Nephron progenitor cell (in vitro differentiated cells): ENCODE measurements around the gene ARMH4.

Experiments
- DNase-seq: peaks from one replicate; pipeline ENCODE4 v3.0.0; 2021
- H3K27ac Mint-ChIP-seq: 2 replicates; pipeline ENCODE4 v1.8.0; 2021; ENCODE audit warnings: mild to moderate bottlenecking, moderate library complexity, mixed read lengths
- H3K27me3 Mint-ChIP-seq: 2 replicates; pipeline ENCODE4 v1.8.0; 2021; ENCODE audit warnings: mild to moderate bottlenecking, low read depth, mixed read lengths; ENCODE audit not compliant: poor library complexity
- H3K36me3 Mint-ChIP-seq: 2 replicates; pipeline ENCODE4 v1.8.0; 2021; ENCODE audit warnings: low read depth, mixed read lengths
- H3K4me1 Mint-ChIP-seq: 2 replicates; pipeline ENCODE4 v1.8.0; 2021; ENCODE audit warnings: mixed read lengths
- H3K4me3 Mint-ChIP-seq: 2 replicates; pipeline ENCODE4 v1.8.0; 2021; ENCODE audit warnings: mild to moderate bottlenecking, moderate library complexity, mixed read lengths
- H3K9me3 Mint-ChIP-seq: 2 replicates; pipeline ENCODE4 v1.8.0; 2021; ENCODE audit warnings: mild to moderate bottlenecking, moderate library complexity, mixed read lengths
- CTCF ChIP-seq: fragments of 200-600 bp; sonication (generic); IDR thresholded peaks from 2 replicates; pipeline ENCODE4 v1.5.0; 2021; ENCODE audit warnings: antibody characterized with exemption

ARMH4 gene

DNA sequence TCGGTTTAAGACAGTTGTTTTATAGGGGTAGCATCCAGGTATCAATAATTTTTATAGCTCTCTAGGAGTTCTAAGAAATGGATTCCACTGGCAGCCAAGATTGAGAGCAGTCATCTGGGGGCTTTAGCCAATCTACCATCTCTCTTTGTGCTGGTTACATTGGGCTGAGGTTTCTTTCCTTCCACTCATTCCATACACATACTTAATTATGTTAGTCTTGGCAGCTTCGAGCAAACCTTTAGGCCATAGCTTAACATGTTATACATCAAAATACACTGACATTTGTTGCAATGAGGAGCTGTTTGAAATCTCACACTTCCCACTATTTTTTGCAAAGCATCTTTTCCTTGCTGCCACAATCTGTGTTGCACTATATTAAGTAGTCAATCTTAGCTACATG lies 63.1 kb downstream of the ARMH4 start:
- H3K4me3 Mint-ChIP-seq = no peak overlapping the region
- peaks cover 5% of the 10 kb centered on the region for H3K9me3 Mint-ChIP-seq
- TF ChIP-seq CTCF = no peak
- DNase-seq = no peak
- H3K36me3 Mint-ChIP-seq = peaks cover 8% of the 10 kb centered on the region
- no peak overlapping the region for H3K27ac Mint-ChIP-seq
- peaks cover 12% of the 10 kb centered on the region for H3K27me3 Mint-ChIP-seq
- no peaks in the 10 kb centered on the region for H3K4me1 Mint-ChIP-seq

- H3K36me3 Mint-ChIP-seq = no peaks in the 10 kb centered on the region
- no peak for DNase-seq
- H3K4me1 Mint-ChIP-seq = no peaks in the 10 kb centered on the region
- no peak overlapping the region for H3K27ac Mint-ChIP-seq
- no peak for TF ChIP-seq CTCF
- H3K9me3 Mint-ChIP-seq = no peaks in the 10 kb centered on the region
- peaks cover 18% of the 10 kb centered on the region for H3K27me3 Mint-ChIP-seq
- no peak overlapping the region for H3K4me3 Mint-ChIP-seq
These were observed 66.1 kb downstream of the ARMH4 start for GRCh38 chr14:58085877-58086276.

DNA sequence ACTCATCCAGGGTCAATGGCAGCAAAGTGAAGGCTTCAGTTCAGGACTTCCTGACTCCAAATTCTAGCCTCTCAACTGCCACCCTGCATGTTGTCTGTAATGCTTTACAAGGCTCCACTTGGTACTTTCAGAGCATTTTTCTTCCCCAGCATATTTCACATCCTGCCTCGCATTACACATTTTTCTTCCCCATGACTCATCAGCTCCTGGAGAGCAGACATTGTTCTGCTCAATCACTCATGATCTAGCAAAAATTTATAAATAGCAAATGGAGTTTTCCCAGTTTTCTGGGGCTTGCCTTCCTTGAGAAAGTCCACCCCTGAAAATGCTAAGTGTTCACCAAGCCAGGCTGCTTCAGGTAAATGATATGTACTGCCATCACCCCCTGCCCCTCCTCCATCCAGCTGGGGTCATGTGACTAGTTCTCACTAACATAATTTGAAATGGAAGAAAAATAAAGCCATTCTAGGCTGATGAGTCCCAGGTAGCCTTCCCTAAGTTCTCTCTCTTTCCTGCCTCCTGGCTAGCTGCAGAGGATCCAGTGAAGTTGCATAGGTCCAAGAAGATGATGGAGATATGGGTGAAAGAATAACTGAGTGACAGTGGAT lies 69.4 kb downstream of the ARMH4 start:
- Mint-ChIP-seq H3K27me3 (peaks cover 18% of the 10 kb centered on the region), H3K4me1 (no peaks in the 10 kb centered on the region), H3K9me3 (no peaks in the 10 kb centered on the region), H3K4me3 (no peak overlapping the region), H3K27ac (no peak overlapping the region), H3K36me3 (no peaks in the 10 kb centered on the region)
- no peak for TF ChIP-seq CTCF
- no peak for DNase-seq

DNA sequence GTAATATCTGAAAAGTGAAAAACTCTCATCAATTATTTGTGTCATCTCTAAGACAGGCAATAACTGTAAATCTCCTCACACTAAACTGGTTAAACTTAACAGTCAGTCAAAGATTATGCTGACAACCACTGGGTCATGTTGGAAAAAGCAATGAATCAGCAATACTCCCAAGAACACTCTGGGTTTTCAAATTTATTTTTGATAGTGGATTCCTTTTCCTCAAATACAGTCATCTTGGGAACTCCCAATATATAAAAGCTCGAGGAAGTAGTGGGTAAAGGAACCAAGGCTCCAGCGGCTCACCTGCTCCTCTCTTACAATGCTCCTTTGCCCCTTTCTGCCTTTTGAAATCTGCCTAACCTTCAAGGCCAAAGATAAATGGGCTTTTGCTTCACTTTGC lies 70.0 kb downstream of the ARMH4 start:
- Mint-ChIP-seq H3K27ac (no peak overlapping the region), H3K4me3 (no peak overlapping the region)

GRCh38 chr14:58078471-58078870 lies 73.5 kb downstream of the ARMH4 start:
- DNase-seq = no peak
- H3K27me3 Mint-ChIP-seq = peaks cover 10% of the 10 kb centered on the region
- no peaks in the 10 kb centered on the region for H3K4me1 Mint-ChIP-seq
- no peak overlapping the region for H3K4me3 Mint-ChIP-seq
- H3K9me3 Mint-ChIP-seq = no peaks in the 10 kb centered on the region
- H3K36me3 Mint-ChIP-seq = no peaks in the 10 kb centered on the region
- H3K27ac Mint-ChIP-seq = no peak overlapping the region
- no peak for TF ChIP-seq CTCF

More for the DNA sequence above, 70.0 kb downstream of the ARMH4 start:
- no peak for DNase-seq
- Mint-ChIP-seq H3K27me3 (peaks cover 14% of the 10 kb centered on the region), H3K9me3 (no peaks in the 10 kb centered on the region), H3K4me1 (no peaks in the 10 kb centered on the region), H3K36me3 (no peaks in the 10 kb centered on the region)
- no peak for TF ChIP-seq CTCF

- no peaks in the 10 kb centered on the region for H3K36me3 Mint-ChIP-seq
- H3K4me3 Mint-ChIP-seq = no peak overlapping the region
- no peaks in the 10 kb centered on the region for H3K4me1 Mint-ChIP-seq
- no peak overlapping the region for H3K27ac Mint-ChIP-seq
- TF ChIP-seq CTCF = no peak
- DNase-seq = no peak
- H3K9me3 Mint-ChIP-seq = no peaks in the 10 kb centered on the region
- H3K27me3 Mint-ChIP-seq = peaks cover 10% of the 10 kb centered on the region
These were observed 73.9 kb downstream of the ARMH4 start for GRCh38 chr14:58078068-58078467.
